ENCODE data around the gene SOCS2. TPM values are rescaled to one million over a fixed set of nuclear protein-coding genes. Genes with fewer than 3 reads are reported as not detected.

SOCS2 gene
- total RNA-seq, 2 donors from 2014 or later, result 14.2 to 23.4 TPM

GRCh38 chr12:93597608-93598007 is 25.1 kb downstream of the SOCS2 start:
- Histone ChIP-seq H3K27me3 (no peaks in the 10 kb centered on the region), H3K27ac (no peak overlapping the region), H3K9ac (ENCODE audit: low read depth in 2 of 2, low read length in 2 of 2) (no peak overlapping the region), H3K4me1 (no peaks in the 10 kb centered on the region), H3K36me3 (no peaks in the 10 kb centered on the region), H3K9me3 (no peaks in the 10 kb centered on the region), H3K4me3 (no peak overlapping the region)
- intact Hi-C loops (cut with DNase I), result no loop called here
- no peak for DNase-seq
- TF ChIP-seq CTCF (IDR thresholded peaks at IDR 0.05), result no peak

- Histone ChIP-seq H3K9ac (ENCODE audit: low read depth in 2 of 2, low read length in 2 of 2) (no peak overlapping the region), H3K9me3 (no peaks in the 10 kb centered on the region), H3K27me3 (no peaks in the 10 kb centered on the region), H3K36me3 (no peaks in the 10 kb centered on the region), H3K4me1 (no peaks in the 10 kb centered on the region), H3K4me3 (no peak overlapping the region), H3K27ac (no peak overlapping the region)
- no peak for DNase-seq
- intact Hi-C loops (cut with DNase I), result no loop called here
- TF ChIP-seq CTCF (IDR thresholded peaks at IDR 0.05), result no peak
These were observed 26.7 kb downstream of the SOCS2 start for GRCh38 chr12:93599192-93599591.

GRCh38 chr12:93601591-93601990 is 29.1 kb downstream of the SOCS2 start:
- DNase-seq, result no peak
- Histone ChIP-seq H3K9me3 (no peaks in the 10 kb centered on the region), H3K36me3 (no peaks in the 10 kb centered on the region), H3K27ac (no peak overlapping the region), H3K4me3 (no peak overlapping the region), H3K27me3 (no peaks in the 10 kb centered on the region), H3K9ac (ENCODE audit: low read depth in 2 of 2, low read length in 2 of 2) (no peak overlapping the region), H3K4me1 (no peaks in the 10 kb centered on the region)
- intact Hi-C loops (cut with DNase I), result no loop called here
- no peak for TF ChIP-seq CTCF (IDR thresholded peaks at IDR 0.05)

GRCh38 chr12:93602897-93603668 is 30.6 kb downstream of the SOCS2 start:
- no peak for DNase-seq
- no peaks in the 10 kb centered on the region for H3K4me1 ChIP-seq
- no peaks in the 10 kb centered on the region for H3K9me3 ChIP-seq
- H3K36me3 ChIP-seq, result no peaks in the 10 kb centered on the region
- intact Hi-C loops (cut with DNase I), result no loop called here
- H3K9ac ChIP-seq (ENCODE audit: low read depth in 2 of 2, low read length in 2 of 2), result peak overlapping the region in 1 of 2 donors; percentile 19
- no peak overlapping the region for H3K27ac ChIP-seq
- no peaks in the 10 kb centered on the region for H3K27me3 ChIP-seq
- no peak for TF ChIP-seq CTCF (IDR thresholded peaks at IDR 0.05)
- H3K4me3 ChIP-seq, result no peak overlapping the region

GRCh38 chr12:93603762-93604161 is 31.3 kb downstream of the SOCS2 start:
- no peaks in the 10 kb centered on the region for H3K27me3 ChIP-seq
- no peaks in the 10 kb centered on the region for H3K9me3 ChIP-seq
- intact Hi-C loops (cut with DNase I), result no loop called here
- H3K27ac ChIP-seq, result no peak overlapping the region
- H3K36me3 ChIP-seq, result no peaks in the 10 kb centered on the region
- no peak for DNase-seq
- H3K9ac ChIP-seq (ENCODE audit: low read depth in 2 of 2, low read length in 2 of 2), result no peak overlapping the region
- no peak for TF ChIP-seq CTCF (IDR thresholded peaks at IDR 0.05)
- H3K4me1 ChIP-seq, result no peaks in the 10 kb centered on the region
- no peak overlapping the region for H3K4me3 ChIP-seq
